HEK293 (cell line): ENCODE measurements around the gene RBBP8NL.

ENCODE experiments used
- CTCF ChIP-seq: fragments of 450-650 bp; formaldehyde crosslinking; IDR thresholded peaks from 2 replicates; pipeline ENCODE4 v1.5.1; 2016; ENCODE audit warnings: missing biosample characterization, missing genetic modification characterization
- HIC1 ChIP-seq: fragments of 450-650 bp; formaldehyde crosslinking; IDR thresholded peaks from 2 replicates; pipeline ENCODE4 v1.5.1; 2016; ENCODE audit warnings: missing biosample characterization, missing genetic modification characterization
- HOXC10 ChIP-seq: sonication (generic); formaldehyde crosslinking; IDR thresholded peaks from 2 replicates; pipeline ENCODE4 v1.8.1; 2023; ENCODE audit warnings: mild to moderate bottlenecking, missing genetic modification reagents
- ZBTB26 ChIP-seq: fragments of 450-650 bp; formaldehyde crosslinking; optimal IDR thresholded peaks from 2 replicates; pipeline ENCODE3; 2016; ENCODE audit warnings: missing biosample characterization, mild to moderate bottlenecking, missing genetic modification characterization
- ZFP37 ChIP-seq: fragments of 450-650 bp; formaldehyde crosslinking; IDR thresholded peaks from 2 replicates; pipeline ENCODE4 v1.5.1; 2016; ENCODE audit warnings: missing biosample characterization, missing genetic modification characterization
- ZNF221 ChIP-seq: fragments of 450-650 bp; formaldehyde crosslinking; IDR thresholded peaks from 2 replicates; pipeline ENCODE4 v1.5.1; 2017; ENCODE audit warnings: missing biosample characterization, missing genetic modification characterization, borderline replicate concordance
- ZNF274 ChIP-seq, 2 experiments: fragments of 200-500 bp in 1 of 2; fragments of 450-650 bp in 1 of 2; sonication (Bioruptor generic) in 1 of 2; formaldehyde crosslinking in 1 of 2; IDR thresholded peaks; 2 replicates each; pipeline versions ENCODE4 v1.5.1 to v1.6.1; 2014 to 2016; ENCODE audit warnings: borderline replicate concordance in 1 of 2, inconsistent platforms in 1 of 2, low read length in 1 of 2, missing biosample characterization in 1 of 2, missing genetic modification characterization in 1 of 2
- ZNF398 ChIP-seq: fragments of 450-650 bp; formaldehyde crosslinking; IDR thresholded peaks from 2 replicates; pipeline ENCODE4 v1.5.1; 2017; ENCODE audit warnings: missing biosample characterization, missing genetic modification characterization
- ZNF521 ChIP-seq: fragments of 450-650 bp; formaldehyde crosslinking; IDR thresholded peaks from 2 replicates; pipeline ENCODE4 v1.5.1; 2017; ENCODE audit warnings: missing biosample characterization, mild to moderate bottlenecking, missing genetic modification characterization

GRCh38 chr20:62457831-62458230 is 30.5 kb upstream of the RBBP8NL start:
- TF ChIP-seq ZBTB26 (tag by site-specific recombination) (no peak), HIC1 (no peak), CTCF (tag by site-specific recombination) (no peak), ZNF274 (IDR thresholded peaks at IDR 0.05; ENCODE audit: low read length) (no peak), ZNF274 (tag by site-specific recombination; IDR thresholded peaks at IDR 0.05; ENCODE audit: borderline replicate concordance) (no peak), ZNF398 (tag by site-specific recombination) (no peak), ZFP37 (tag by site-specific recombination) (no peak), ZNF221 (tag by site-specific recombination) (no peak), ZNF521 (tag by site-specific recombination) (no peak), HOXC10 (CRISPR knock-in tag) (no peak)
